Fibroblast of skin of back (primary cell): ENCODE results near the gene SMR3A. TPM values are rescaled to one million over a fixed set of nuclear protein-coding genes. Genes with fewer than 3 reads are reported as not detected.

Experiments
- DNase-seq: peaks from one replicate; pipeline ENCODE4 v3.0.0-alpha.2; 2013
- polyA plus RNA-seq, 2 experiments: library from polyadenylated mRNA; unstranded; fragments of 120-200 nt; gene quantifications; one replicate each; pipeline ENCODE4 v1.2.1, GENCODE V29; 2013; ENCODE audit not compliant: insufficient read length in 2 of 2

SMR3A gene
- polyA plus RNA-seq (2013, experiment 1 of 2; ENCODE audit: insufficient read length) = not detected
- polyA plus RNA-seq (2013, experiment 2 of 2; ENCODE audit: insufficient read length) = not detected

DNA sequence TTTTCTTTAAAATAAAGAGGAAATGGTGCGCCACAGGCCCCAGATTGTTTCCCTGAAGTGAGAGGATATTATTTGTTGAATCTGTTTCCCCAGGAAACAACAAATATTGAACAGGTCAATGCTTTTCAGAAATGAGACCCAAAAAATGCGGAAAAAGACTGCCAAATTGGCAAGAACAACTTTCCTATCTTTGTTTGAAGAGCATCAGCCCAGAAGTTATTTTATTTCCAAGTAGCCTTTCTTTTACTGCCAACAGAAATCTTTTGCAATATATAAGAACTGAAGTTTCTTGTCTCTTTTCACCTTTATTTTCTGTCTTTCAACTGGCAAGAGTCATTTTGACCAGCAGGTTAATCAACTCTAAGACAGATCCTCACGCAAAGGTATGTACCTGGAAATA is at the start of gene SMR3A:
Gene SMR3A, plus strand, starts transcription at position 301 of the 400 bp plus-strand sequence. CDS start 1,356 bp downstream, outside the sequence.
- DNase-seq = no peak

DNA sequence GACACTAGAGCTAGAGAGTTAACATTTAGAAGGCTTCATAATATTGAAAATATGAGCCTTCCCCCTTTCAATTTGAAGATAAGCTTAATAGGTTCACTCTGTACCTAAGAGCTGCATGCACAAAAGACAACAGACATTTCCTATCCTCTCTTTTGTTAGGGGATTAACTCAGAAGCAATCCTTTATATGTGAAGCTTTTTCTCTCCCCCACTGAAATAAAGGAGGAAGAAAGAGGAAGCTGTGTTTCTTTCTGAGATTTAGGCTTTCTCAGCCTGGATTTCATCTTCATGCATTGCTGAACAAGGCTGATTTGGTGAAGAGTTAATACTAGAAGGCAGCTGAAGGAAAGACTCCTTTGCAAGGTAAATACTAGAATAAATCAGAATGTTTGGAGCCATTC is 46.8 kb upstream of the SMR3A start:
- no peak for DNase-seq

DNA sequence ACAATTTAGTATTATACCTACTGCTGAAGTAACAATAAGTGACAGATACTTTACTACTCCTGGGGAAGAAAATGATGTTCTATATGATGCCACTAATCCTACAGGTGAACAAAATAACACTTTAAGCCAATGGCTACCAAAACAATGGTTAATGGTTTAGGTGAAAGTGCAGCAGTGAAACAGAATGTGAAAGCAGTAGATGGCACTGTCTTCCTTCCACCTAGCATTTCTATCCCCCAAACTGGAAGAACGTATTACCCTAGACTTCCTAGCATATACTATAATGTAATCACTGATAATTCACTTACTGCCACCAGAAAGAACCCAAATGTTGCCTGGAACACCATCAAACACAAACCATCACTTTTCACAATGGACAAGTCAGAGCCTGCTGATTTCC is 44.6 kb upstream of the SMR3A start:
- DNase-seq = no peak

DNA sequence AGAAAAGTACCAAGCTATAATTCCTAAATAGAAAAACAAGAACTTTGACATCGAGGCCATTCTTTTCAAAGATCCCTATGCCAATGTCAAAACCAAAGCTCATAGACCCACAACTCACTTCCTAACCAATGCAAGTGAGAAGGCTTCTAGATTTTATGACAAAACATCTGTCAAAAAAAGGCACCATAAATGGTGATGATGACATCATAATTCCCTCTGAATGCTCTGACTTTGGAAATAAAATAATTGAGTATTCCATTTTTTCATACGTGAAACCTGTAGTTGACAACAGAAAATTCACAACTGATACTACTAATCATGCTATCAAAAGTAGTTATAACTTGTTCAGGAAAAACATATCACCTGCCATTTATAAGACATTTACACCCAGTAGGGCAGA is 34.5 kb upstream of the SMR3A start:
- DNase-seq = no peak

DNA sequence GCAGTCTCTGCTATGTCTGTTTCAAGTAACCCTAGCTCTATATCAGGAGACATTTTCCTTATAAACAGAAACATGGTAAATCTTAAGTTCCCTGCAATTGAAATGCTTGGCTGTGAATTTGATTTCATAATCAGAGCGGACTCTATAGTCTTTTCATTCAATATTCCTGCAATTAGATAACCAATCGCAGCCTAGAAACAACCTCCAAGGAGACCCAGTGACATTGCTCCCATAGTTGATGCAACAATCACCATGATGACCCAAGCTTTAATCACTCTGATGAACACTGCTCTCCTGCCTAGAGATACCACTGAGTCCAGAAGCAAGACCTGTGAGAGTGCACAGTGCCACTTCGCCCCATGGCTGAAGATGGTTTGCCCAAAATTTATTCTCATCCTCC is 25.9 kb upstream of the SMR3A start, which contains the start of gene CABS1:
Gene CABS1, plus strand, starts transcription at position 301 of the 400 bp plus-strand sequence. Its CDS starts 59 bp downstream, at position 360.
- DNase-seq = no peak

DNA sequence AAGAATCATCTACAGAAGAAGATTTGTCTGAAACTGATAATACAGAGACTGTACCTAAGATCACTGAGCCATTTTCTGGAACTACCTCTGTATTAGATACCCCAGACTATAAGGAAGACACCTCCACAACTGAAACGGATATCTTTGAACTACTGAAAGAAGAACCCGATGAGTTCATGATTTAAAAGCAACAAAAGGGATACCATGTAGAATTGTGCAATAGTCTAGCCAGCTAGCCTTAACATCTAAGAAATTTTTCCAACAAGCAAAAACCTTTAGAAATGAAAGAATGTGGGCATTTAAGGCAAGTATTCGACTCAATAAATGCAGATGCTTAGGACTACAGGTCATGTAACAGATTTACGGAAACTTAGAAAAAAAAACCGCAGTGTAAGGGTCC is 24.5 kb upstream of the SMR3A start:
- no peak for DNase-seq

DNA sequence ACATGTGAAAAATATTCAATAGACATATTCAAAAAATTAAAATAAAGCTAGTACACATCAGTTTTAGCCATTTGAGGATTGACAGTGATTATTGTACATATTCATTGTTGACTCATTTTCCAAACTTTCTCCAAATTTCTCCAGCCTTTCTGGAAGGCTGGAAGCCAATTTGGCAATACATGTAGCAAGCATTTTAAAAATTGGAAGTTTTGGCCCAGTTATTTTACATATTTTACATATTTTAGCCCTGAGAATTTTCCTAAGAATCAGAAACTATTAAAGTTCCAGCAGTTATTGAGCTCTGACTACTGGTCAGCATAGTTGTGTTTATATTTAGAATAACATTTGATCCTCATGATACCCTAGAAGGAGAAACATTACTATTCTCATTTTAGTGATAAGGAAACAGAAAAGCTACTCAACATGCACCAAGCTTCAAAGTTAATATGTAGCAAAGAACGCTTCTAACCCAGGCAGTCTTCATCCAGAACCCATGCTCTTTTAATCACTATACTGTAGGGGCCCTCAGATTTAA is 22.6 kb upstream of the SMR3A start:
- peak; percentile 5 for DNase-seq

DNA sequence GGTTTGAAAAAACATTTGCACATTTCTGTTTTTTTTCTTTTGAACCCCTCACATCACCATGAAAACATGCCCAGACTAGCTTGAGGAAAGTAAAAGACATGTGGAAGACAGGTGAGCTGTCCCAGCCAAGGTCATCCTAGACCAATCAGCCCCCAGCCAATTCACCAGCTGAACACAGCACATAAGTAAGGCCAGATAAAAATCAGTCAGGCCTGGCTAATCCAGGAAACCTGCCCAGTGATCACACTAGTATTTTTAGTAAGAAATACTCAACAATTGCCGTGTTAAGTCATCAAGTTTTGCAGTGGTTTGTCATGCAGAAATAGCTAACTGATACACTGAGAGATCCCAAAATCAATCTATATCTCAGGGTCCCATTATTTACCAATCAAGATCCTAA is 4.4 kb upstream of the SMR3A start:
- no peak for DNase-seq

DNA sequence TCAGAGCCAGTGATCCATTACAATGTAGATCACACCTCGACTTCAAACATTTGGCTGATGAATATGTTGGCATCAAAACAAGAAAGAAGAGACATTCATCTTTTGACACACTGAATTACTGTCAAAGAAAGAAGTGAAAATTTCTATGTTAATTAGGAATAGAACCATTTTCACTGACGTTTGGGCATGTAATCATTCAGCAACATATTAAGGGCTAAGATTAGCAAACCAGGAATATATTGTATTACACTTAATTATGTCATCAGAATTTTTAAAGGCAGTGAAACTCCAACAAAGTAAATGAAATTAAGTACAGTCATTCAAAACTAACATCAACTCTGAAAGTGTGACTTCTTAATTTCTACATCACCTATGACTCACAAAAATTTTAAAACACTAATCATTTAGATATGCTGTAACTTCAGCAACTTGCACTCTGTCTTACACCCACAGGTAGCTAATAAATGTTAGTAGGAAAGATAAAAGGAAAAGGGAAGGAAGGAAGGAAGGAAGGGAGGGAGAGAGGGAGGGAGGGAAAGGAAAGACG is 1.4 kb upstream of the SMR3A start:
- DNase-seq = no peak

DNA sequence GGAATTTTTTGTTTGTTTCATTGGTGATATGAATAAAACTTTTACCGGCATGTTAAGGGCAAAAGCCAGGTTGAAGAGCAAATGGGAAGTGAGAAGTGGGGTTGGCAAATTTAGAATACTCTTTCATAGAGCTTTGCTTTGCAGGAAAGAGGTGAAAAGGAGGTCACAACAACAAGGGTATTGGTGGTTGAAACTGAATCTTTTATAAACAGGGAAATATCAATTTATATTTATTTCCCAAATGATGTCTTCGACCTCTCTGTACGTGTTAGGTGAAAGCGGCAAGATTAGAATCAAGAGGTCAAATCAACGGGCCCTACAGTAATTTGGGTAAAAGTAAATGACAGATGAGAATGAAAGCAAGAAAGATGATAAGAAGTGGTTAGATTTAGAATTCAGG is 3.4 kb downstream of the SMR3A start:
- DNase-seq = no peak

DNA sequence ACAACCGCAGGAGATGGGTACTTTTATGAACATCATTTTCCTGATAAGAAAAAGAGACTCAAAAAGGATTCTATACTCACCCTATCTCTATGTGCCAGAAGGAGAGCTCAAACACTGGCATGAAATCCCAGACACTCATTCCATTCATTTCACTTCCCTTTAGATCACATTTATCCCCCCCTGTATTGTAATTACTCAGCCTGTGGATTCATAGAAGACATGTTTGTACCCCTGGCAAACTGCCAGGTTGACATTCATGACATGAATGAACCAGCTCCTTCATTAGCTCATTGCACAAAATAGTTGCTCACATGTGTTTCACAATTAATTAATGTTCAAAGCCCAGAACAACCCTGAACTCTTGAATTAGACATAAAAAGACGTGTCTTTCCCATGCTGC is 4.9 kb downstream of the SMR3A start:
- peak; percentile 19 for DNase-seq

DNA sequence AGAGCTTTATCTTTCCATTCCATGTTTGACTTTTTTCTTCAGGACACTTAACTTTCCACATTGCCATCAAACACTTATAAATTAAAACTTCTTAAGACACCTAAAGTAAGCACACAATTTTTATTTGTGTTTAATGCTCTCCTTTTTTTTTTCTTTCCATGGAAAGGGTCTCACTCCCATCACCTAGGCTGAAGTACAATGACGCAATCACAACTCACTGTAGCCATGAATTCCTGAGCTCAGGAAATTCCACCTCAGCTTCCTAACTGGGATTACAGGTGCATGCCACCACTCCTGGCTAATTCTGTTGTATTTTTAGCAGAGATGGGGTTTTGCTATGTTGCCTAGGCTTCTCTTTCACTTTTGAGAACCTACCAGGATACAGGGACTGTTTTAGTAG is 7.3 kb downstream of the SMR3A start:
- DNase-seq = no peak

DNA sequence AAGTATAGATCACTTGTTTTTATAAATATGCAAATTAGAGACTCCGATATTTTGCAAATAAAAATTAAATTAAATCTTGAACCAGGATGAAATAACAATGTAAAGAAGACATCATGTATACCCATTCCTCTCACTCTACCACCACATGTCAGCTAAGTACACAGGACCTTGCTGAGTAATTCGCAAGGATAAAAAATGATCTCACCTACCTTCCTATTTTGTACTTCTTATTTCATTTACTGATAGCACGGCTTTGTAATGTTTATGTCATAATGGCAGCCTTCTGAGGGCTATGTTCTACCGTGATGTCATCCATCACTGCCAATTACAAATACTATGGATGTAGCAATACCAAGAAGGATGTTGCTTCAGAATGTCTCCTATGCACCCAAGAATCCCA is 11.4 kb downstream of the SMR3A start:
- DNase-seq = no peak

DNA sequence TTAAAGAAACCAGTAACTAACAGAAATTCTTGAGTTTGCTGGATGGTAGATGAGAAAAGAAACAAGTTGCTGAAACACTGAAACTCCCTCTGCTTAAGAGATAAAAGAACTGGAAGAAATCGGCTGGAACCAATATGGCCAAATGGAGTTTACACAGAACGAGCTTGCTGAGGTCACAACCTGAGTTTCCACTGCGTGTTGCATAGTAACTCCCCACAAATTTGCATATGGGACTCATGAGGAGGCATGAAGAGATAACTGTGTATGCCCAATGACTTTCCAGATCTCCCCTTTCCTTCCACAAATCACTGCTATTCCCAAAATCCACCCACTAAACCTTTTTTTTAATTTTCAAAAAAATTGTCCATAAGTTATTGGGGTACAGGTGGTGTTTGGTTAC is 12.2 kb downstream of the SMR3A start:
- no peak for DNase-seq

DNA sequence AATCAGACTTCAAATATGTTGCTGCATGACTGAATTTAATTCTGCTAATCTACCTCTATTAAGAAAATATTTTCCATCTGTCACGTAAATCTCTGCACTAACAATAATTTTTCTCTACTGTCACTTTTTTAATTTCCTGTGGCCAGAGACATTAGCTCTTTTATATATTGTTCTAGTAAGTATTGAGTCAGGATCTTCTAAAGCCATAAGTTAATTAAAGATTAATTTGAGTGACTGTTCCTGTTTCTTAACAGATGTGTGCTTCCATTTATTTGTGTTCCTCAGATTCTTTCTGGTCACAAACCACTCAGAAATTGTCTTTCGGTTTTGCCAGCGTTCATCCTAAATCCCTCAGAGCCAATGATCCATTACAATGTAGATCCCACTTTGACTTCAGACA is 20.0 kb downstream of the SMR3A start:
- no peak for DNase-seq

DNA sequence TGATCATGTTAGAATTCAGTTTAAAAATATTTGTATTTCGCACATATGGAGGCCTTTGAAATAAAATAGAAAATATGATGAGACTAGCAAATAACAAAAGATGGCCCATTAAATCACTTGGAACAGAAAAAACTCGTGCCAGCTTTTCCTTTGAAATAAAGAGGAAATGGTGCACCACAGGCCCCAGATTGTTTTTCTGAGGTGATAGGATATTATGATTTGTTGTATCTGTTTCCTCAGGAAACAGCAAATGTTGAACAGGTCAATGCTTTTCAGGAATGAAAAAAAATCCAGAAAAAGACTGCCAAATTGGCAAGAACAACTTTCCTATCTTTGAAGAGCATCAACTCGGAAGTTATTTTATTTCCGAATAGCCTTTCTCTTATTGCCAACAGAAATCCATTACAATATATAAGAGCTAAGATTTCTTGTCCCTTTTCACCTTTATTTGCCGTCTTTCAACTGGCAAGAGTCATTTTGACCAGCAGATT is 22.2 kb downstream of the SMR3A start, which contains the start of gene SMR3B:
Gene SMR3B, plus strand, starts transcription at position 441 of the 491 bp plus-strand sequence. CDS start 1,380 bp downstream, outside the sequence.
- DNase-seq = no peak

DNA sequence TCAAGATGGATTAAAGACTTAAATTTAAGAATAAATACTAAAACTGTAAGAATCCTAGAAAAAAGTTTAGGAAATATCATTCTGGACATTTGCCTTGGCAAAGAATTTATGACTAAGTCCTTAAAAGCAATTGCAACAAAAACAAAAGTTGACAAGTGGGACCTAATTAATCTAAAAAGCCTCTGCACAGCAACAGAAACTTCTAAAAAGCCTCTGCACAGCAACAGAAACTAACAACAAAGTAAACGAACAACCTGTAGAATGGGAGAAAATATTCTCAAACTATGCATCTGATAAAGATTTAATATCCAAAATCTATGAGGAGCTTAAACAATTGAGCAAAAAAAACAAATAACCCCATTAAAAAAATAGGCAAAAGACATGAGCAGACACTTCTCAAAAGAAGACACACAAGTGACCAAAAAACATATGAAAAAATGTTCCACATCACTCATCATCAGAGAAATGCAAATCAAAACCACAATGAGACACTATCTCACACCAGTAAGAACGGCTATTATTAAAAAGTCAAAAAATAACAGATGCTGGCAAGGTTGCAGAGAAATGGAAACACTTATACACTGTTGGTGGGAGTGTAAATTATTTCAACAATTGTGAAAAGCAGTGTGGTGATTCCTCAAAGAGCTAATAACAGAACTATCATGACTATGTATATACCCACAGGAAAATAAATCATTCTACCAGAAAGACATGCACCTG is 31.7 kb downstream of the SMR3A start:
- no peak for DNase-seq

DNA sequence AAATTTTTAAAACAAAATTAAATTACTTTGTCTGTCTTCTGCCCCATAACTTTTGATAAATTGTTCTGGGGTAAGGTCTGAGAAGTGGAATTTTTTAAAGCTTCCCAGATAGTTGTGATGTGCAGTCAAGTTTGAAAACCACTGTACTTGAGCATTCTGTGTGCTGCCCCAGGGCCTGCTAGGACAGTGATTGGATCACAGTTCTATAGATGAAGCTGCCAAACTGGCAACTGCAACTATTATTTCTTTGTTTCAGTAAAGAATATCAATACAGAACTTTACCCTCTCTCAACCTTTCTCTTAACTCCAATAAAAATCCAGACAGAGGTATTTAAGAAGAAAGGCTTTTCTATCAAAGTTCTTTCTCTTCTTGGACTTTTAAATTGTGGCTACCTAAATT is 37.0 kb downstream of the SMR3A start, which contains the start of gene OPRPN:
Gene OPRPN, plus strand, starts transcription at position 361 of the 400 bp plus-strand sequence. CDS start 1,346 bp downstream, outside the sequence.
- no peak for DNase-seq

DNA sequence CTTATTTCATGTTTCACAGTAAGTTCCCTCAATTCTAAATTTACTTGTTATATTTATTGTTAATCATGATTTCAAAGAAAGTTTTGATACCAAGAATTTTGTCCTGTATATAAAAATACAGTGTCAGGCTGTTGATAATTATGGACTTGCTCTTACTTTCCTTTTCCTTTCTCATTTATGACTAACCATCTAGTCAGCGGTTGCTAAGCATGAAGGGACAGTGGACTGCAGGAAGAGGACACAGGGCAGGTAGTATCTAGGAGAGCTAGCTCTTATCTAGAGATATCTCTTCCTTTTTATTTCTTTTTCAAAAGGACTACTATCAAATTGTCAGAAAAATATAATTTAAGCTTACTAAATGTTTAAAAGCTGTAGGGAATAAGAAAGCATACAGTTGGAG is 38.8 kb downstream of the SMR3A start:
- no peak for DNase-seq

DNA sequence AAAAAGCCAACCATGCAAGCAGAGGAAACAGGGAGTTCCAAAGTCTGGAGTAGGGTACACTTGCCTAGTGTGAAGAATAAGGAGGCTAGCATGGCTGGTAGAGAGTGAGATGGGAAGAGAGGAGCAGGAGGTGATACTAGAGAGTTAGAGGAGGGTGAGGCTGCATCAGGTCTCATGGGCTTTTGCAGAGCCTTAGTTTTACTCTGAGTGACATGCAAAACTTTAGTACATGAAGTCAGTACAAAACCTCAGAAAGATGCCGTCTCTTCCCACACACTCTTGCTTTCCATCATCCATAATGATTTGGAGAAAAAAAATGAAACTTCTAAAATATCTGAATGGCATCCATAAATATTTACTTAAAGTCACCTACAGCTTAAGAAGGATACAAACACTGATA is 42.2 kb downstream of the SMR3A start:
- no peak for DNase-seq

DNA sequence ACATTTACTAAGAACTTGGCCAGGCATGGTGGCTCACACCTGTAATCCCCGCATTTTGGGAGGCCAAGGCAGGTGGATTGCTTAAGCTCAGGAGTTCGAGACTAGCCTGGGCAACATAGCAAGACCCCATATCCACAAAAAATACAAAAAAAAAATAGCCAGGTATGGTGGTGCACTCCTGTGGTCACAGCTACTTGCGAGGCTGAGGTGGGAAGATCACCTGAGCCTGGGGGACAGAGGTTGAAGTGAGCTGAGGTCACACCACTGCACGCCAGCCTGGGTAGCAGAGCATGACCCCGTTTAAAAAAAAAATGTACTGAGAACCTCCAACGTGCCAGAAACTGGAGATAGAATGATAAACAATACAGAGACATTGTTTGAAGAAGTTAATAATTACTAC is 45.2 kb downstream of the SMR3A start:
- no peak for DNase-seq
